Stimulated activated naive B cell treated with anti-CD40 and anti-IgM and Interleukin-4, amounts not matched to agents 10 μg/mL and 1 μg/mL and 100 μg/mL, for 72 hours (primary cell): Measurements from ENCODE around the gene SLC38A1.
"Not testable (repeated sequence)": the region's sequence is repeated elsewhere in the genome, so short reads cannot be mapped to it uniquely, and the experiment has no call there.

Experiments used
- ATAC-seq, 2 donors: fragments of 150-1000 bp; cut with Tn5 transposase; replicated peaks; 2 replicates each; pipeline ENCODE4 v1.10.0; 2021; ENCODE audit warnings: moderate library complexity in 1 of 2
- DNase-seq: peaks from one replicate; pipeline ENCODE4 v3.0.0; 2021
- H3K27ac Mint-ChIP-seq: one replicate; pipeline ENCODE4 v1.8.0; 2022; ENCODE audit warnings: mild to moderate bottlenecking, mixed read lengths
- H3K27me3 Mint-ChIP-seq, 2 donors: one replicate each; pipeline ENCODE4 v1.8.0; 2022; ENCODE audit warnings: mixed read lengths in 2 of 2
- H3K36me3 Mint-ChIP-seq, 2 donors: one replicate each; pipeline ENCODE4 v1.8.0; 2022; ENCODE audit warnings: mixed read lengths in 2 of 2, mild to moderate bottlenecking in 1 of 2
- H3K4me1 Mint-ChIP-seq, 2 donors: one replicate each; pipeline ENCODE4 v1.8.0; 2022; ENCODE audit warnings: mixed read lengths in 2 of 2, mild to moderate bottlenecking in 1 of 2
- H3K4me3 Mint-ChIP-seq, 2 donors: one replicate each; pipeline ENCODE4 v1.8.0; 2022; ENCODE audit warnings: mild to moderate bottlenecking in 2 of 2, mixed read lengths in 2 of 2, moderate library complexity in 1 of 2
- H3K9me3 Mint-ChIP-seq, 2 donors: one replicate each; pipeline ENCODE4 v1.8.0; 2022; ENCODE audit warnings: mixed read lengths in 2 of 2, mild to moderate bottlenecking in 1 of 2

The SLC38A1 gene

DNA sequence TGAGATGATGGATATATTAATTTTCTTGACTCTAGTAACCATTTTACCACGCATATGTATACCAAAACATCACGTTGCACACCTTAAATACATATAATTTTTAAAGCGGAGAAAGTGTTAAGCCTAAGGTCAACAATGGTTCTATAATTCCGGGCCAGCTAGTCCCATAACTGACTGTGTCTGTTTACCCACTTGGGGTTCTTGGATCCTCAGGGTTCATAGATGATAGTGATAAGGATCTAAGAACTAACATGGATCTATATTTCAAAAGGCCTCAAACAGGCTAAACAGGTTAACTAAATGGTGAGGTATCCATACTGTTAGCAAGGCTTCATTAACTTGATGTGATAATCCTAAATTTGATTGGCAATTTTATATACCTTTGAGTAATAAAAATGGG, 9.8 kb downstream of the SLC38A1 start:
- no peaks in the 10 kb centered on the region for H3K27me3 Mint-ChIP-seq
- peaks cover 36 to 44% of the 10 kb centered on the region in 2 donors for H3K4me1 Mint-ChIP-seq
- H3K9me3 Mint-ChIP-seq: peaks cover 0 to 6% of the 10 kb centered on the region in 2 donors
- no peak overlapping the region for H3K4me3 Mint-ChIP-seq
- DNase-seq: no peak
- ATAC-seq: no peak
- H3K27ac Mint-ChIP-seq: no peak overlapping the region
- H3K36me3 Mint-ChIP-seq: peaks cover 38 to 53% of the 10 kb centered on the region in 2 donors

DNA sequence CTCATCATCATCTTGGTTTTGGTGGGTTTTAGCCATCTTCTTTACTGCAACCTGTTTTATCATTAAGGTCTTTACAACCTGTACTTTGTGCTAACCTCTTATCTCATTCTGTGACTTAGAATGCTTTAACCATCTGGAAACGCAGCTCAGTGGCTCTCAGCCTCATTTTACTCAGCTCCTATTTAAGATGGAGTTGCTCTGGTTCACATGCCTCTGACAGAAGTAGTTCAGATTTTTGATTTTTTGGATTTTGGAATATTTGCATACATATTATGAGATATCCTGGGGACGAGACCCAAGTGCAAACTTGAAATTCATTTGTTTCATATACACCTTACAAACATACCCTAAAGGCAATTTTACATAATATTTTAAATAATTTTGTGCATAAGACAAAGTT, 10.7 kb downstream of the SLC38A1 start:
- Mint-ChIP-seq H3K27me3 (no peaks in the 10 kb centered on the region), H3K4me1 (peaks cover 29 to 51% of the 10 kb centered on the region in 2 donors), H3K36me3 (peaks cover 39 to 54% of the 10 kb centered on the region in 2 donors), H3K4me3 (no peak overlapping the region), H3K9me3 (peaks cover 0 to 6% of the 10 kb centered on the region in 2 donors), H3K27ac (peak overlapping the region; percentile 25)
- ATAC-seq (no peak), DNase-seq (no peak)

DNA sequence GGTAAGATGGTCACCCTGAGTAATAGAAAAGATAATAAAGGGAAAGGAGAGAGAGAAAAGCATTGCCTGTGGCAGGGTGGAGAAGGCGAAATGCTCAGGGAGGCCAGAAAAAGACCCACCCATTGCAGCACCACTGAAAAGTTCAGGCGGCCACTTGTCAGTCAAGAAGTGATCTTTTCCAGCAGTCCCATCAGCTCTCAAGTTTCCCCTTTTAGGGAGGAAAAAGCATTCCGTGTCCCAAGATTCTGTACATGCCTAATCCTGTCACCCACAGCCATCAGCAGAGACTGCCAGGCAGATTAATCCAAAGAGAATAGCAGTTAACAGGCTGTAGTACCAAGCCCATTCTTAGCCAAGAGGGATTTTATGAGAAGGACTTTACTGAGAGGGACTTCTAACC, 11.9 kb downstream of the SLC38A1 start:
- H3K4me3 Mint-ChIP-seq: peak overlapping the region; percentile 39 to 43
- peaks cover 3 to 11% of the 10 kb centered on the region in 2 donors for H3K9me3 Mint-ChIP-seq
- peak overlapping the region; percentile 44 for H3K27ac Mint-ChIP-seq
- peaks cover 43 to 57% of the 10 kb centered on the region in 2 donors for H3K36me3 Mint-ChIP-seq
- no peaks in the 10 kb centered on the region for H3K27me3 Mint-ChIP-seq
- no peak for DNase-seq
- H3K4me1 Mint-ChIP-seq: peaks cover 28 to 57% of the 10 kb centered on the region in 2 donors
- ATAC-seq: no peak

DNA sequence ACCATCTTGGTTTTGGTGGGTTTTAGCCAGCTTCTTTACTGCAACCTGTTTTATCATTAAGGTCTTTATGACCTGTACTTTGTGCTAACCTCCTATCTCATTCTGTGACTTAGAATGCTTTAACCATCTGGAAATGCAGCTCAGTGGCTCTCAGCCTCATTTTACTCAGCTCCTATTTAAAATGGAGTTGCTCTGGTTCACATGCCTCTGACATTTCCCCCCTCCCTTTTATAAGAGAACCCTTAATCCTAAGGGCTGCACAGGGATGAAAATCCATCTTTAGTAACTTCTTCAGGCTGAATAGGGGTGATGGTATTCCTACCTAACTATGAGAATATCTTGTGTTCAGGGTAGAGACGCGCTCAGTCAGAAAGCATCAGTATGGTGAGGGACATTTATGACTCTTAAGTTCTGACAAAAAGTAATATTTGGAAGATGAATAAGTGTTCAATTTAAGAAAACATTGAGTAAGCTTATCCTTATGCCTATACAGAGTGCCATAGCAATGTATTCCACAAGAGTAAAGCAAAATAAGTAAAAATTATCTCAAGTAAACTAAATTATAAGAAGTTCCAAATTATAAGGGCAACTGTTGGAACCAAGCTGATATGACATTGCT, 15.2 kb downstream of the SLC38A1 start:
- Mint-ChIP-seq H3K27ac (peak overlapping the region; percentile 5), H3K4me1 (peaks cover 47 to 86% of the 10 kb centered on the region in 2 donors), H3K9me3 (peaks cover 19 to 21% of the 10 kb centered on the region in 2 donors), H3K36me3 (peaks cover 76 to 87% of the 10 kb centered on the region in 2 donors), H3K4me3 (no peak overlapping the region), H3K27me3 (no peaks in the 10 kb centered on the region)
- DNase-seq: no peak
- ATAC-seq: no peak

DNA sequence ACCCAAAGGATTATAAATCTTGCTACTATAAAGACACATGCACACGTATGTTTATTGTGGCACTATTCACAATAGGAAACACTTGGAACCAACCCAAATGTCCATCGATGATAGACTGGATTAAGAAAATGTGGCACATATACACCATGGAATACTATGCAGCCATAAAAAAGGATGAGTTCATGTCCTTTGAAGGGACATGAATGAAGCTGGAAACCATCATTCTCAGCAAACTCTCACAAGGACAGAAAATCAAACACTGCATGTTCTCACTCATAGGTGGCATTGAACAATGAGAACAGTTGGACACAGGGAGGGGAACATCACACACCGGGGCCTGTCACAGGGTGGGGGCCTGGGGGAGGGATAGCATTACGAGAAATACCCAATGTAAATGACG, 16.8 kb downstream of the SLC38A1 start:
- ATAC-seq, H3K4me3 Mint-ChIP-seq, H3K27me3 Mint-ChIP-seq, DNase-seq: not testable (repeated sequence)
- peaks cover 86 to 93% of the 10 kb centered on the region in 2 donors for H3K36me3 Mint-ChIP-seq
- H3K9me3 Mint-ChIP-seq: peaks cover 33 to 35% of the 10 kb centered on the region in 2 donors
- H3K27ac Mint-ChIP-seq: peak overlapping the region; percentile 11
- H3K4me1 Mint-ChIP-seq: peaks cover 53 to 91% of the 10 kb centered on the region in 2 donors

DNA sequence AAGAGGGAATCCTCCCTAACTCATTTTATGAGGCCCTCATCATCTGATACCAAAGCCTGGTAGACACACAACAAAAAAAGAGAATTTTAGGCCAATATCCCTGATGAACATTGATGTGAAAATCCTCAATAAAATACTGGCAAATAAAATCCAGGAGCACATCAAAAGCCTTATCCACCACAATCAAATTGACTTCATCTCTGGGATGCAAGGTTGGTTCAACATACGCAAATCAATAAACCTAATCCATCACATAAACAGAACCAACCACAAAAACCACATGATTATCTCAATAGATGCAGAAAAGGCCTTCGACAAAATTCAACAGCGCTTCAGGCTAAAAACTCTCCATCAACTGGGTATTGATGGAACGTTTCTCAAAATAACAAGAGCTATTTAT, 18.9 kb downstream of the SLC38A1 start:
- Mint-ChIP-seq H3K36me3 (peaks cover 92 to 97% of the 10 kb centered on the region in 2 donors), H3K4me3 (peak overlapping the region; percentile 0 to 35), H3K4me1 (peaks cover 52 to 92% of the 10 kb centered on the region in 2 donors), H3K9me3 (peaks cover 27 to 35% of the 10 kb centered on the region in 2 donors)
- ATAC-seq, DNase-seq, H3K27me3 Mint-ChIP-seq, H3K27ac Mint-ChIP-seq: not testable (repeated sequence)

DNA sequence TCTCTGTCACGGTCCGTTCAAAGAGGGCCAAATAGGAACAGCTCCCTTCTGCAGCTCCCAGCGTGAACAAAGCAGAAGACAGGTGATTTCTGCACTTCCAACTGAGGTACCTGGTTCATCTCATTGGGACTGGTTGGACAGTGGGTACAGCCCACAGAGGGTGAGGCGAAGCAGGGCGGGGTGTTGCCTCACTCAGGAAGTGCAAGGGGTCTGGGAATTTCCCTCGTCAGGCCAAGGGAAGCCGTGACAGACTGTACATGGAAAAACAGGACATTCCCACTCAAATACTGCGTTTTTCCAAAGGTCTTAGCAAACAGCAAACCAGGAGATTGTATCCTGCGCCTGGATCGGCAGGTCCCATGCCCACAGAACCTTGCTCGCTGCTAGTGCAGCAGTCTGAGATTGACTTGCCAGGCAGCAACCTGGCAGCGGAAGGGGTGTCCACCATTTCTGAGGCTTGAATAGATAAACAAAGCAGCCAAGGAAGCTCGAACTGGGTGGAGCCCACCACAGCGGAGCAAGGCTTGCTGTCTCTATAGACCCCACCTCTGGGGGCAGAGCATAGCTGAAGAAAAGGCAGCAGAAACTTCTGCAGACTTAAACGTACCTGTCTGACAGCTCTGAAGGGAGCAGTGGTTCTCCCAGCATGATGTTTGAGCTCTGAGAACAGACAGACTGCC, 22.7 kb downstream of the SLC38A1 start:
- peaks cover 80 to 95% of the 10 kb centered on the region in 2 donors for H3K36me3 Mint-ChIP-seq
- H3K27ac Mint-ChIP-seq: peak overlapping the region; percentile 37
- H3K9me3 Mint-ChIP-seq: peaks cover 22 to 32% of the 10 kb centered on the region in 2 donors
- DNase-seq (no peak), ATAC-seq (no peak)
- H3K4me3 Mint-ChIP-seq: peak overlapping the region in 1 of 2 donors; percentile 14
- no peaks in the 10 kb centered on the region for H3K27me3 Mint-ChIP-seq
- H3K4me1 Mint-ChIP-seq: peaks cover 55 to 86% of the 10 kb centered on the region in 2 donors

DNA sequence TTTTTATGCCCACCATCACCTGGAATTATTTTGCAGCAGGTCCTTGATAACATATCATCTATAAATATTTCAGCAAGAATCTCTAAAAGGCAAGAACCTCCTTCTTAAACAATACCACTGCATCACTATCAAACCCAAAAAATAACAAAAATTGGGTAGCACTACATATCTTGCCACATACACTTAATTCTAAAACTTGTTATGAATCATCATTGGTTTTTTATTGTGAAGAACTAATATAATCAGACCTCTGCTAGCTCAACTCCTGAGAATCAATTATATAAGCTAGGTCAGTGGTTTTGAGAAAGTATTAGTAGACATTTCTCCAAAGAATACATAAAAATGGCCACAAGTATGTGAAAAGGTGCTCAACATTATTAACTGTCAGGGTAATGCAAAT, 23.8 kb downstream of the SLC38A1 start:
- H3K4me3 Mint-ChIP-seq: no peak overlapping the region
- no peak overlapping the region for H3K27ac Mint-ChIP-seq
- ATAC-seq: no peak
- H3K36me3 Mint-ChIP-seq: peaks cover 78 to 94% of the 10 kb centered on the region in 2 donors
- peaks cover 22% of the 10 kb centered on the region in 2 donors for H3K9me3 Mint-ChIP-seq
- peaks cover 45 to 84% of the 10 kb centered on the region in 2 donors for H3K4me1 Mint-ChIP-seq
- no peaks in the 10 kb centered on the region for H3K27me3 Mint-ChIP-seq
- no peak for DNase-seq

DNA sequence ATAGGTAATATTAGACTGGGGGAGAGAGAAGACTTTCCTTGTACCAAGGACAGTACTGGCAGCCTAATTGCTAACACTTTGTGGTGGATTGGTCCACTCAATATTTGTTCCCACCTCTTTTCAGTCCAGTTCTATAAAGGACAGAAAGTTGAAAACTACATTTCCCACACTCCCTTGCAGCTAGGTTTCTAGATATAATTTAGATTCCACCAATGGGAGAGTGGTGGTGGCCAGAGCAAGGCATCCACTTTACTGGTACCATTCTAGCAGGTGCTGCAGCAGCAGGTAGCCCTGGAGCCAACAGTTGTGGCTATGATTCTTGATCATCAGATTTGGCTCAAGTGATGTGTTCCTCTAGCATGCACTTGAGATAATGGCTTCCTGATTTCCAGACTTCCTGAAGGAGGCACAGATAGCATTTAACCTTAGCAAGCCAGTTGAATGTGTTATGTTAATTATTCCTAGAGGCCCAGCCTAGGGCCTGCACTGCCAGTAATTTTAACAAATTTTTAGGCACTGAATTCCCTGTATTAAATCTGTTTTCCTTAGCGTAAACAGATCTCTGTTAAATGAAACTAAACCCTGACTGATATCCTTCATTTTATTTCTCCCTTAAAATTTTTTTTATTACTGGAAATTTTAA, 24.4 kb downstream of the SLC38A1 start:
- Mint-ChIP-seq H3K9me3 (peaks cover 19 to 20% of the 10 kb centered on the region in 2 donors), H3K4me1 (peaks cover 40 to 79% of the 10 kb centered on the region in 2 donors), H3K36me3 (peaks cover 73 to 89% of the 10 kb centered on the region in 2 donors), H3K27ac (no peak overlapping the region), H3K4me3 (no peak overlapping the region), H3K27me3 (no peaks in the 10 kb centered on the region)
- DNase-seq: no peak
- no peak for ATAC-seq

DNA sequence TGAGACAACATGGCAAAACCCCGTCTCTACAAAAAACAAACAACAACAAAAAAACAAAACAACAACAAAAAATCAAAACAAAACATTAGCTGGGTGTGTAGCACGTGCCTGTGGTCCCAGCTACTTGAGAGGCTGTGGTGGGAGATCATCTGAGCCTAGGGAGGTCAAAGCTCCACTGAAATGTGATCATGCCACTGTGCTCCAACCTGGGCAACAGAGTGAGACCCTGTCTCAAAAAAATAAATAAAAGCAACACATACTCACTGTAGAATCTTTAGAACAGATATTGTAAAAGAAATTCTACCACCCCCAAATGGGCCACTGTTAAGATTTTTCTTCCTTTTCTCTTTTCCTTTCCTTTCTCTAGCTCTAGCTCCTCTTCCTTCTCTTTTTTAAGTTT, 26.3 kb downstream of the SLC38A1 start:
- ATAC-seq: no peak
- Mint-ChIP-seq H3K27ac (peak overlapping the region; percentile 20), H3K4me3 (peak overlapping the region in 1 of 2 donors; percentile 23), H3K36me3 (peaks cover 62 to 84% of the 10 kb centered on the region in 2 donors), H3K9me3 (peaks cover 6% of the 10 kb centered on the region in 2 donors), H3K4me1 (peaks cover 31 to 74% of the 10 kb centered on the region in 2 donors), H3K27me3 (no peaks in the 10 kb centered on the region)
- DNase-seq: no peak

DNA sequence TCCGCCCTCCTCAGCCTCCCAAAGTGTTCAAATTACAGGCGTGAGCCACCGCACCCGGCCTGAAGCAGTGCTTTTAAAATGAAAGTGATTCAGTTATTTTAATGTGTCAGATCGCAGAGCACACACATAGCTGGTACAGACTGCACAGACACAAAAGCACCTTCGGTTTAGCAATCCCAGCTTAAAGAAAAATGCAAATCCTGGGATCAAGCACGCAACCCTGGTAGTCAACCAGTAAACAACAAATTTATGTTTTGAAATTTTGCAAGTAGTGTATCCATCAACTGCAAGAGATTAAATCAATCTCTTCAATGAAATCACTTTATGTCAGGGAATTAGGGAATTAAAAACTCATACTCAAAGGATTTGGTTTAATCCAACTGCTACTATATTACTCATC, 28.4 kb downstream of the SLC38A1 start:
- peaks cover 23 to 68% of the 10 kb centered on the region in 2 donors for H3K4me1 Mint-ChIP-seq
- H3K27ac Mint-ChIP-seq: peak overlapping the region; percentile 84
- ATAC-seq: no peak
- no peaks in the 10 kb centered on the region for H3K9me3 Mint-ChIP-seq
- no peaks in the 10 kb centered on the region for H3K27me3 Mint-ChIP-seq
- no peak for DNase-seq
- H3K36me3 Mint-ChIP-seq: peaks cover 52 to 78% of the 10 kb centered on the region in 2 donors
- H3K4me3 Mint-ChIP-seq: no peak overlapping the region

DNA sequence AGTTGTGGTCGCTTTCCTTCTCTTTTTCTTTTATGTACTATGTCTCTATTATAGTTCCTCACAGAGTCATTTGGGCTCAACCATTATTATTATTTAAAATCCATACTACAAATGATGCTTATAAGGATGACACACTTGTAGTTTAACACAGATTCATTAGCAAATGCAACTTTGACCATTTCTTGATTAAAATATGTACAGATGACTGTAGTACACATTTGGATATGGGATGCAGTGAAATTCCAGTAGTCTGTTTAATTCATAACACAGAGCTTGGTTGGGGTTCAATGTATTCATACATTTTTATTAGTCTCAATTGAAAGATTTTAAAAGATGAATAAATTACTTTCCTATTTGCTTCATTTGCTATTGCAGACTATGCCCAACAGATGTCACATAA, 30.0 kb downstream of the SLC38A1 start:
- Mint-ChIP-seq H3K4me1 (peaks cover 29 to 72% of the 10 kb centered on the region in 2 donors), H3K27ac (peak overlapping the region; percentile 2), H3K4me3 (no peak overlapping the region), H3K27me3 (no peaks in the 10 kb centered on the region), H3K36me3 (peaks cover 54 to 78% of the 10 kb centered on the region in 2 donors), H3K9me3 (peaks cover 0 to 3% of the 10 kb centered on the region in 2 donors)
- no peak for ATAC-seq
- no peak for DNase-seq

DNA sequence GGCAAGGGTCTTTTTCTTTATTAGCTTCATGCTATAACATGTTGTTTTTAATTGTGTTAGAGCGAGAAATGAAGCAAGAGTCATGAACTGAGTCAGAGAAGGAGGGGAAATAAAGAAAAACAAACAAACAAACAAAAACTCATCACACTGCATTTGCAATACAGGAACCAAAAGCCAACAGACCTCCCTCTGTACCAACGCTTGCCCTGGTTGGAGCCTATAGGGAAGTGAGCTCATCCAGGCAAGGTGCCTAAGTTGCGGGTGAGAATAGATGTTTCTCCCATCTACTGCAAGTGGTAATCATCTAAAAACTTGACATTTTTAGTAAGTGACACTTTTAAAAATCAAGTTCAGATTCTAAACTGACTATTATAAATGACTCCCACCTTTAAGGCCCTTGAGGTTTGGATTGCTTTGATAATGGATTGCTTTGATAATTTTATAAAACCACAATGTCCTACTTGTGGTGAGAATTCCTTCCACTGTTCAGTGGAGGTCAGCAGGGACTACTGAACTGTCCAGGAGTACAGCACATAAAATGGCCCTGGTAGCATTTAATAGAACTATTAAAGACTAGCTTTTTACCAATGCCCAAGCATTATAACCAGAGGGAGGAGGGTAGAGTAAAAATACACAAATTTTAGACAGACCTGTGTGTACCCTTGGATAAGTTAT, 31.3 kb downstream of the SLC38A1 start:
- ATAC-seq (peak; percentile 61 to 76), DNase-seq (no peak)
- Mint-ChIP-seq H3K4me3 (no peak overlapping the region), H3K36me3 (peaks cover 53 to 74% of the 10 kb centered on the region in 2 donors), H3K27me3 (no peaks in the 10 kb centered on the region), H3K27ac (peak overlapping the region; percentile 62), H3K4me1 (peaks cover 29 to 65% of the 10 kb centered on the region in 2 donors), H3K9me3 (peaks cover 0 to 3% of the 10 kb centered on the region in 2 donors)

DNA sequence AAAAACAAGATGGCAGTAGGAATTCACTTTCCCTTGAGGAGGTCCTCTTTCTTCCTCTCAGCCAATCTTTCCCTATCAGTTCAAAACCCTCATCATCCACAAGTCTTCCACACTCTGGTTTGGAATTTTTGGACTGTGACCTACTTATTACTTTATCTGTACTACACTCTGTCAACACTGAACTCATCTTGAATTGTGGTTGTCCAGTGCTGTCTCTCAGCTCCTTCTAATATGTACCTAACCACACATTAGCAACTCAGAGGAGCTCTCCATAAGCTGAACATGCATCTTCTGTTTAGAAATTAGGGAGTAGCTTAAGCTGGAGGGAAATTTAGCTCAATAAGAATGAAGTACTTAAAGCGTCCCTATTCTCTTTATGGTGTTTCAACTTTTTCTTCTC, 34.8 kb downstream of the SLC38A1 start:
- H3K27me3 Mint-ChIP-seq: no peaks in the 10 kb centered on the region
- H3K36me3 Mint-ChIP-seq: peaks cover 48 to 75% of the 10 kb centered on the region in 2 donors
- H3K9me3 Mint-ChIP-seq: peaks cover 0 to 3% of the 10 kb centered on the region in 2 donors
- DNase-seq: no peak
- no peak overlapping the region for H3K4me3 Mint-ChIP-seq
- peaks cover 39 to 81% of the 10 kb centered on the region in 2 donors for H3K4me1 Mint-ChIP-seq
- H3K27ac Mint-ChIP-seq: peak overlapping the region; percentile 14
- ATAC-seq: no peak
